HG02759 (cell line): ENCODE data around the gene SERPINE3.

ENCODE experiments used
- ATAC-seq: cut with Tn5 transposase; IDR thresholded peaks from one replicate; pipeline ENCODE4 v1.9.1; 2021; ENCODE audit warnings: mild to moderate bottlenecking, moderate library complexity; ENCODE audit not compliant: unreplicated experiment

SERPINE3 gene

DNA sequence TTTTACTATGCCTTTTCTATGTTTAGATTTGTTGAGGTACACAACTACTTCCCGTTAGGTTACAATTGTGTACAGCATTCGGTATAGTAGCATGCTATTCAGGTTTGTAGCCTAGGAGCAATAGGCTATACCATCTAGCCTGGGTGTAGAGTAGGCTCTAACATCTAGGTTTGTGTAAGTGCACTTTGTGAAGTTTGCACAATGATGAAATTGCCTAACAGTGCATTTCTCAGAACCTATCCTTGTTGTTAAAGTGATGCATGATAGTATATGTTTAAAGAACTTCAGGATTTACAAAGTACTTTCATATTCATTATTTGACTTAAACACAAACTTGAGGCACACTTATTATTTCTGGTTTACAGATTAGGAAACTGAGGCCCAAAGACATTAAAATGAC, 11.5 kb upstream of the SERPINE3 start:
- no peak for ATAC-seq

- ATAC-seq: no peak
These were observed 11.0 kb upstream of the SERPINE3 start for GRCh38 chr13:51328488-51328887.

- no peak for ATAC-seq
These were observed 9.9 kb upstream of the SERPINE3 start for GRCh38 chr13:51329606-51330005.

DNA sequence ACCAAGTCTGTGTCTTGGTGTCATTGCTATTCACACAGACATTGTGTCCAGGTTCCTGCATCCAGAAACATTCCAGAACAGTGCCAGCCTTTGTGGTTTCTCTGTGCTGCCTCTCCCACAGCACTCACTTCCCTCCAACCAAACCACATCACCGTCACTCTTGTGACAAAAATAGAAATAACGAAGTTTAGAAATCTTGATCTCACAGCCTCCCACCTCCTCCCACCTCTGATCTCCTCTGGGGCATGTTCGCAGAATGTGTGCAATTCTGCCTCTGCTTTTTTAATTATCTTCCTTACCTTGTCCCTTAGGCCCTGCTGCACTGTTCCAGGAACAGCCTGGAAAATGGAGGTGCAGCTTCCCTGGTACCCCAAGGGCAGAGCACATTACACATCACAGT, 8.7 kb upstream of the SERPINE3 start:
- ATAC-seq: peak; percentile 51

DNA sequence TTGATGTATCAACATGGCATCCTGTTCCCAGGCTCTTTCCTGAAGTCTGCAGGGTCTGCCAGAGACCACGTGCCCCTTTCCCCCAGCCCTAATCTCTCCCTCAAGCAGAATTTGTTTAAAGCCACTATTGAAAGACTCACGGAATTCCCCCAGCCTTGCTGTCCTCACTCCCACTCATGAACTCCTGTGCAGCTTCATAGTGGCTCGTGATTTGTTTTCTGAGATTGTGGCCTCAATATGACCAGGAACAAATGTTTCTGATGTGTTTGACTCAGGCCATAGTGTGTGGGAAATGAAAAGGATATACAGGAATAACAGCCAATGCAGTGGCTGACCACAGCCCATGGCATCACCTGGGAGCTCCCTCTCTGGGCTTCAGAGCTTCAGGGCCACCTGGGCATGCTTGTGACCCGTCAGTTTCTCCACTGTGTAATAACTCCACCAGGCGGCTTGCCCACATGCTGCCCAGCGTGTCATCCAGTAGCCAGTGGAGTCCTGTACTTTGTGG, 8.1 kb upstream of the SERPINE3 start:
- ATAC-seq: peak; percentile 67

DNA sequence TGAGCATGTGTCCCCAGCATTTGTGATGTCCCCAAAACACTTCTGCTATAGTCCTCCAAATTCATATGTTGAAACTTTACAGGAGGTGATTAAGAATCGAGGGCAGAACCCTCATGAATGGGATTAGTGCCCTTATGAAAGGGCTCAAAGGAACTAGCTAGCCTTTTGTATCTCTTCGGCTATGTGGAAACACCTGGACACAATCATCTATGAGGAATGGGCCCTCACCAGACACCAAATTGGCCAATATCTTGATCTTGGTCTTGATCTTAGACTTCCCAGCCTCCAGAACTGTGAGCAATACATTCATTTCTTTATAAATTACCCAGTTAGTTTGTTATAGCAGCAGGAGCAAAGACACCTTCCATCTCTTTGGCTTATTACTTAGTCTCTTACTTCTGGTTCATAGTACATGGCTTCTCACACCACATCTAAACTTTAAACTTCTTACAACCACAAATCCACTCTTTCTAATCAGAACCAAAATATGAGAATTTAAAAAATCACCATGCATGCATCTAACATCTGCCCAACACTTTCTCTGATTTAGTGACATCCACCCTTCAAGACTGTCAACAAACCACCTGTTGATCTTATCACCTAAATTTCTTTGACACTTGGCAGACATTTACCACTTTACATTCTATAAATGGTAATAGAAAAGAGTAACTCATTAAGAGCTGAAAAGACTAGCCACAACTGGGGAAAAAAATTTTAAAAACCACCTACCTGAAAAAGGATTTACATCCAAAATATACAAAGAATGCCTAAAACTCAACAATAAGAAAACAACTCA, 6.7 kb upstream of the SERPINE3 start:
- ATAC-seq: no peak

GRCh38 chr13:51333421-51333820, 6.1 kb upstream of the SERPINE3 start:
- ATAC-seq: no peak

GRCh38 chr13:51333826-51334225, 5.7 kb upstream of the SERPINE3 start:
- ATAC-seq: no peak

DNA sequence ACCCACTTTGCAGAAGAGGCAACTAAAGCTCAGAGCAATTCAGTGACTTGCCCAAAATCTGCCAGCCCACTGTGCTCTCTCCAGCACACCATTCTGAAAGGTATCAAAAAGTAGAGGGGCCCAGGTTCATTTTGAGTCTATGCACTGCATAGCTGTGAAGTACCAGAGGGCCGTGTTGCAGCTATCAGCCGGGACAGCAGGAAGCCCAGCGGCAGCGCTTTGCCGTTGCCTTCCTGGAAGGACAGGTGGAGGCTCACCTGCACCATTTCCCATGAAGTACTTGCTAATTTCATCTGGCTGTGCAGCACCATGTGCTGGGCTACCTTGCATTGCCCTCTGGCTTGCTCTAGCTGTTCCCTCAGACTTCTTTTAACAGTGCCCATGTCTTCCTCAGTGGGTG, 2.7 kb upstream of the SERPINE3 start:
- no peak for ATAC-seq

DNA sequence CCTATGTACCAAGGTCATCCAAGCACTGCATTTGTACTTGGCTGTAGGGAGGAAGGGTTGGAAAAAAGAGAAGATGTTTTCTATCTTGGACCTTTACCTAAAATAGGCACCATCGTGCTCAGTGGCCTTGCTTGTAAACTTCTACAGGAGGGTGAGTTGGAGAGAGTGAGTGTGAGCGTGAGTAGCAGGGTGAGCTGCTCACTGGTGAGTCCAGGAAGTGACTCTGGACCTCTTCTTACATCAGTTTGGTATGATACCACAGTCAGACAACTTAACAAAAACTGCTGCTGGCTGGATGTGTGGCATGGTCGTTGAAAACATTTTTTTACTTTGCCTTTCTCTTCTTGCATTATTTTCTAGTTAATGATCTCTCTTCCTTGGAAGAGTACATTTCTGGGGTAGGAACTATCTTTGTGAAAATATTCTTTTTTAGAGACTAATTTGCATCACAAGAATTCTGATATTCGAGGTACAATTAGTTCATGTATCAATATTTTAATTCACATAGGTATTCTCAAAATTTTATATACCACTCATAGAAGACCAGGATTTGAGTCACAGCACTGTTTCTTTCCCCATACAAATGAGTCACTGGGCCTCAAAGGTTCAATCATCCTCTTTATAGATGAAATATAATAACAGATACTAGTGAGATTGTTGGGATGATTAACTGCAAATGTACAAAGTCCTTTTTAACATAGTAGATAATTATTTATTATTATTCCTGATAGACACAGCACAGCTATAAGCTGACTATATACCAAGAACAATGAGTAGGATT, 651 bp downstream of the SERPINE3 start:
- ATAC-seq: no peak

- no peak for ATAC-seq
These were observed 1.7 kb downstream of the SERPINE3 start for GRCh38 chr13:51341232-51341631.

- no peak for ATAC-seq
These were observed 2.3 kb downstream of the SERPINE3 start for GRCh38 chr13:51341791-51342190.

DNA sequence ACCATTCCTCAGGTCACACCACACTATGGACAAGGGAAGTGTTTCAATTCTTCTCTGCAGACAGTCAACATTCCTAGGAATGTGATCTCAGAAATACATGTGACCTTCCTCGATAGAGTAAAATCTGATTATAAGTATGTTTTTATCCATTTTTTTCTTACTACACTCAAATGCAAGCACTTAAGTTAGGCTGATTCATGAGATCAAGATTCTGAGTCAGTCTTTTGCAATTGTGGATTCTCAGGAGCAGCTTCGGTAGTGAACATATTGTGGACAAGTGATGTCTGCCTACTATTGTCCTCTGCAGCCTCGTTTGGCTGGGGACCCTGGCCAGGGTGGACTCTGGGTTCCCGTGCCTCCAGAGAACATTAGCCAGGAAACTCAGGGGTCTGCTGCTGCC, 3.2 kb downstream of the SERPINE3 start:
- ATAC-seq: no peak

DNA sequence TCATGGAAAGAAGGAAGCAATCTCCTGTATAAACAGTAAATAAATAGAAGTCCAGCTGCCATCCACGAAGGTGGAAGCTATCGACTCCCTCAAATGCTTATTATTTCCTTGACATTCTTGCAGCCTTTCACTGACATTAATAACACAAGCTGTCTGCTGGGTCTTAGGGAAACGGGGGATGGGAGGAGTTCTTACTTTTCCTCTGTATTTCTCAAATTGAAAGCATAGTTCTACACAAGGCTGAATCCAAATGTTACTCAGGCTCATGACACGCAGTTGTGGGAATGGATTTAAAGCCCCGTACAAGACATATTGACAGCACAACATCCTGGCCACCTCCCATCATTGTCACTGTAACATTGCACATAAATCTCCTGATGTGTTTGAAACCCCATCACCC, 4.0 kb downstream of the SERPINE3 start:
- ATAC-seq: no peak

- ATAC-seq: peak; percentile 69
These were observed 6.9 kb downstream of the SERPINE3 start for GRCh38 chr13:51346397-51346796.

GRCh38 chr13:51347099-51347498, 7.6 kb downstream of the SERPINE3 start:
- ATAC-seq: no peak

GRCh38 chr13:51348069-51348967, 8.8 kb downstream of the SERPINE3 start:
- no peak for ATAC-seq

DNA sequence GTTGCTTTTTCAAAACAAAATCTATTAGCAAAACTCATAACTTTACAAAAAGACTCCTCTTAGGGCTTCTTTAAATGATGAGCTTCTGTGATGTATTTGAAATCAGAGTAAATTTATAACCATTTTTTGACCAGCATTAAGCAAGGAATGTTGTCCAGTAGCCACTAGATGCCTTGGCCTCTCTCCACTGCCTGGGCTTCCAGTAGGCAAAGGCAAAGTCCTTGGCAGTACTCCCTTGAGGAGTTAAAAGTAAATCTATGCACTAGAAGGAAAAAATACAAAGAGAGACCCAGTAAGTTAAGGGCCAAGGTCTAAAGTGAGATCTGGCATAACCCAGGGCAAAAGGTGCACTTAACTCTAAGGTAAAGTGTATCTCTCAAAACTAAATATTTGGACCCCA, 9.5 kb downstream of the SERPINE3 start:
- no peak for ATAC-seq

- ATAC-seq: no peak
These were observed 15.7 kb downstream of the SERPINE3 start for GRCh38 chr13:51355217-51355616.

DNA sequence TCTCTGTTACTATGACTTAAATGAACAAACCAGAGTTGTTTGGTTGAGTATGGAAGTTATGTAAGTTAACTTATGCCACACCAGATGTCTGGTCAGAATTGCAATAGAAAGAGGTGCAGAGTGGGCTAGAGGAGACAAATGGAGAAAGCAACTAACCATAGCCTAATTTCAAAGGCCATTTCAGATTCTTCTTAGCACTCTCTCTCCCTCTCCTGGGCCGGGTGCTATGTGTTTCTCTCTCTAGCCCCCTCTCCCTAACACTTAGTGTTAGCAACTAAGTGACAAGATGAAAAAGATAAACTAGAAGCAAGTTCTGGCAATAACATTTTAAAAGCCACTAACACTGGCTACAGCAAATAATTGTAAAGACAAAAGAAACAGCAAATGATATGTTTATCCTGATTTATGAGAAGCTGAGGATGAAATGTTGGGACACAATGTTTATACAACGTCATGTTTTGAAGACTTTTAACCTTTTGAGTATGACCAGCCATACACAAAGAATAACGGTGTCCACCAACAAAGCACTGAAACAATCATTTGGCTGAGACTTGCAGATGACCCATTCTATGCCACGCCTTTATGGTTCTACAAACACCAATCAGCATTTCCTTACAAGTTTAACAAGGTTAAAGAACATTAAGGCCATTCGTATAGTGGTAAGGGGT, 18.6 kb downstream of the SERPINE3 start:
- ATAC-seq: no peak

DNA sequence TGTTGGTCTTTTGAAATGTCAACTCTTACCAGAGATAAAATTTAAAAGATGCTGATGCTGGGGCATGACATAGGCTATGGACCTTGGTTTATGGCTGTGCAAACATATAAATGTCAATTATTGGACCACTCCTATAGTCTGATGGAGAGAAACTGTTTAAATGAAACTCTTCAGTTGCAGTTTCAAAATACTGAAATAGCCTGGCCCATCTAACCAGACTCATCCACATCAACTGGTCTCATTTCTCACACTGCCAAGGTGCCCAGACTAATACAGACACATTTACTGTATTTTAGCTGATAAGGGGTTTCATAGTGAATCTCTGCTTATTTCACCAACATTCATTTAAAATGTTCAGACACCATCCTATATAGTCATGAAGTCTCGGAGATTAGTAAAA, 19.9 kb downstream of the SERPINE3 start:
- no peak for ATAC-seq
